NCI-H2029 treated with DMSO at 0.1 percent for 48 hours (cell line): ENCODE results near the gene NBL1.
A peak's percentile ranks its signal among the peaks of the same experiment; 100 is the strongest.

ENCODE experiments used
- DNase-seq: peaks from one replicate; lab custom pipeline; 2025; lab: John Stamatoyannopoulos, UW

Gene NBL1

DNA sequence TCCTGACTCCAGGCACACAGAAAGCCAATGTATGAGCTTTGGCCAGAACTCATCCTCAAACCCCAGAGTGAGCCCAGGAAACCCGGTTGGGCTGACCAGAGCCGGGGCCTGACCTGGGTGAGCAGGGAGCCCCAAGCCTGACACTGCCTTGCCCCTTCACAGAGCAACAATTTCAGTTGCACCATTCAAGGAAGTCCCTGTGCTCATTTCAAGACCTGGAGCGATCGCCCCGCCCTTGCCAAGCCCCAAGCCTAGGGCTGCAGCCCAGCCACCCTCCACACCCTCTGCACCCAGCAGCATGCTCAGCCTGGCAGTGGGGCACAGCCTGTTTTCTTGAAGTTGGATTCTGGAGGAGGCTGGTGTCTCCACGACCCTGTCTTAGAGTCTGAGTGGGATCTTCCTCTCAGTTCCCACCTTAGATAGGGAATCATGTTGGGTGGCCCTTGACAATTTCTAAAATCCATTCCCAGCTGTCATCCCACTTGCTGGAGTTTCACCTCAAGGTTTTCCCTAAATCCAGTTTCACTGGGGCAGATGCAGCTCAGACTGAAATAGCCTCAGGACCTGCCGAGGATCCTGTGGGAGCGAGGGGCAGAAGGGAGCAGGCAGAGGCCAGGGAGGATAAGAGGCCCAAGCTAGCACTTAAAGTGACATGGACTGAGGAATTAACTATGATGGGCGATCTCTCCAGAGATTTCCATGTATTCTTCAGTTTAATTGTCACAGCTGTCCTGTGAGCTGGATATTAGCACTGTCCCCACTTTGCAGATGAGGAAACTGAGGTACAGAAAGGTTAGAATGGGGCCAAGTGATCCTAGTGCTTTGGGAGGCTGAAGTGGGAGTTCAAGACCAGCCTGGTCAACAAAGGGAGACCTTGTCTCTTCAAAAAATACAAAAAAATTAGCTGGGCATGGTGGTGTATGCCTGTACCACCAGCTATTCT lies 2.5 kb downstream of the NBL1 start:
- no peak for DNase-seq

DNA sequence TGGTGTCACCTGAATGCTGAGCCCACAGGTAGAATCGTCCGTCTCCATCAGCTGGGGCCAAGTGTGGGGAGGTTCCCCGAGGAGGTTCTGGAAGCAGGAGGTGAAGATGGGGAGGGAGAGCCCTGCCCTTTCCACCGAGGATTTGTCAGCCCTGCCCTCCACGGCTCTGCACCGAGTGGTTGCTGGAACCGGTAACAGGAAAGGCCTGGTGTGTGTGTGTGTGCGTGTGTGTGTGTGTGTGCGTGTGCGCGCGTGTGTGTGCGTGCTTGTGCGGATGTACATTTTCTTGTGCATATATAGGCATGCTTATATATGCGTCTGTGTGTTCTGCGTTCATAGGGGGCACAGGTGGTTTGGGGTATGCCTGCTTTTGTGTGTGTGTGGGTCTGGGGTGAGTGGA lies 3.5 kb downstream of the NBL1 start:
- no peak for DNase-seq

DNA sequence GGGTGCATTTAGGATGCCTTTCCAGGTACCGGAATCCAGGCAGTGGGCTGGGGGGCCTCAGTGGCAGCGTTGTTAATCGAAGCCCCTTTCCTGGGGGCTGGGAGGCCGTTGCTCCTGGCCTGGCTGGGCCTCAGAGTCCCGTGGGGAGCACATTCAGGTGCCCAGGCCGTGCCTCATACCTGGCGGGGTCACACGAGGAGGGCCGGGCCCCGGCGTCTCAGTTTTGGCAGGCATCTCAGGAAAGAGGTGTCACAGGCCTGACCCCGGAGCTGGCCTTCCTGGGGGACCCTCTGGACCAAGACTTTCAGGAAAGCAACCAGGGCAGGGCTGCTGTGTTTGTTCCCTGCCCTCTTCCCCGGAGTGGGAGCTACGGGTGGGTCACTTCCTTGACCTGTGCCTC lies 4.1 kb downstream of the NBL1 start:
- DNase-seq: no peak

DNA sequence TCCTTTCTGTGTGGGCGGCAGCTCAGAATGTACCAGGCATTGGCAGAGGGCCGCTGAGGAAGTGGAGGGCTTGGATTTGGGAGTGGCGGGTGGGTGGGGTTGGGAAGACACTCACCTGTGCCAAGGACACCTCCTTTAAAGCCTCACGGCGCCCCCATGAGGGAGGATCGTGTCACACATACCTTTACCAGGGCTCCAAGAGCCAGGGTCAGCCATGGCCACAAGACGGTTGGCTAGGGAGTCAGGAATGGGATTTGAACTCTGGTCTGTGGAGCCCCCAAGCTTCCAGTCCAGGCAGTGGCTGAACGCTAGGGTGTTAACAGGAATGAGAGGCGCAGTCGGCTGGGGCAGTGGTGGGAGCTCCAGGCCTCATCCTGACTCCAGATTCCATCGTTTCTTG lies 4.6 kb downstream of the NBL1 start:
- DNase-seq: no peak

DNA sequence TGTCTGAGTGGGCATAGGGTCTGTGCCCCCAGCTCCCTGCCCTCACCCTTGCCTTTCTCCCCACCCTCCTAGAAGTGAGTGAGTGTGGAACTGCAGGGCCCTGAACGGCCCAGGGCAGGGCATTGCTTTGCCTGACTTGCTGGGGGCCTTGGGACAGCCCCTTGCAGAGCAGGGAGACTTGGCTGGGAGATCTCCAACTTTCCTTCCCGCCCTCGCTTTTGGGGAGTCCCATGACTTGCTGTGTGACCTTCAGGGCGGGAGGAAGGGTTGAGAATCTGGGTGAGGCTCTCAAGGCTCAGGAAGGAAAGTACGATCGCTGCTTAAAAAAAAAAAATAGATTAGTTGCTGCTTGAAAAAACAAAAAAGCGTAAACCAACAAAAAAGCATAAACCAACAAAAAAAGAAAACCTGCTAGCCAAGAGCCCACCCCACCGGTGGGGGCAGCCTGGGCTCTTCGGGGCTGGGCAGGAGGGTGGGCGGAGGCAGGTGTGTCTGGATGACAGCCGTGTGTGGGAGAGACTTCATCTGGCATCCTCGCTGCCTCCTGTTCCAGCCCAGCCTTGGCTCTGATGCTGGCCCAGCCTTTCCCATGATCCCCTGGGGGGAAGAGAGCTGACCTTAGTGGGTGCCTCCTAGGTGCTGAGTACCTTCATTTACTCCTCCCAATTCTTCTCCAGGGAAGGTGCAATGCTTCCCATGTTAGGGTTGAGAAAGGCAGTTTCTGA lies 6.5 kb downstream of the NBL1 start:
- DNase-seq: no peak

DNA sequence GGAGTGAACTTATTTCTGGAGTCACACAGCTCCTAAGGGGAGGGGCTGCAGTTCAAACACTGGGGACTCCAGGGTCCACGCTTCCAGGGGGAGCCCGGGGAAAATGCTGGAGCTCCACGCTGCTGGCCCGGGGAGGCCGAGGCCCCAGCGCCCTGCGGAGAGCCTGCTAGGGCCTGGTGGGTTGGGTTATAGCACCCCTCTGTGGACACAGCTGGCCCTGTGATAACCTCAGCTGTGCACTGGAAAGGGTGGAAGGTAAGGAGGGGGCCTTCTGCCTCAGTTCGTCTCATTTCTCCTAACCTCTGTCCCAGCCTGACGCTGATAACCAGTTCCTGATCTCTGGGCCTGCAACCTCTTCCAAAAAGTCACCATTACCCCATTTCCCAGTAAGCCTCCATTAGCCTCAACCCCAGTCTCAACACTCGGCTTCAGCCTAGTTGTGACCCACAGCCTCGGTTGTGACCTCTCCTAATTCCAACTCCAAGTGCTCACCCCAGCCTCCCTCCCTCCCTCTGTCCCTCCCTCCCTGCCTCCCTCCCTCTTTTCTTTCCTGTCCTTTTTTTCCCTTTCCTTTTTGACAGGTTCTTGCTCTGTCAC lies 7.1 kb downstream of the NBL1 start:
- no peak for DNase-seq

DNA sequence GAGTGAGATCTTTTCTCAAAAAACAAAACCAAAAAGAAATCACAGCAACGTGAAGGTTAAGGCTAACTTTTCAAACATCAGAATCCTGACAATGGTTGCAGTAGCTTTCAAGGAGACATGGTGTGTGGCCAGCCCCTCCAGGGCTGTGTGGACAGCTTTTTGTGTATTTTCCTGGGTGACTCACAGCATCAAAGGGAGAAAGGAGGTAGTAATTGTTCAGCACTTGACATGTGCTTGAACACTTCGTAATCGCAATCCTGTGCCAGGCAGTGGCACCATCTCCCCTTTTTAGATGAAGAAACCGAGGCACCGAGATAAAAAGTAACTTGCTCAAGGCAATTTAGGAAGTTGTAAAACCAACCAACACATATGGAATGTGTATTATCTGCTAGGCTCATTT lies 10.3 kb downstream of the NBL1 start:
- no peak for DNase-seq

DNA sequence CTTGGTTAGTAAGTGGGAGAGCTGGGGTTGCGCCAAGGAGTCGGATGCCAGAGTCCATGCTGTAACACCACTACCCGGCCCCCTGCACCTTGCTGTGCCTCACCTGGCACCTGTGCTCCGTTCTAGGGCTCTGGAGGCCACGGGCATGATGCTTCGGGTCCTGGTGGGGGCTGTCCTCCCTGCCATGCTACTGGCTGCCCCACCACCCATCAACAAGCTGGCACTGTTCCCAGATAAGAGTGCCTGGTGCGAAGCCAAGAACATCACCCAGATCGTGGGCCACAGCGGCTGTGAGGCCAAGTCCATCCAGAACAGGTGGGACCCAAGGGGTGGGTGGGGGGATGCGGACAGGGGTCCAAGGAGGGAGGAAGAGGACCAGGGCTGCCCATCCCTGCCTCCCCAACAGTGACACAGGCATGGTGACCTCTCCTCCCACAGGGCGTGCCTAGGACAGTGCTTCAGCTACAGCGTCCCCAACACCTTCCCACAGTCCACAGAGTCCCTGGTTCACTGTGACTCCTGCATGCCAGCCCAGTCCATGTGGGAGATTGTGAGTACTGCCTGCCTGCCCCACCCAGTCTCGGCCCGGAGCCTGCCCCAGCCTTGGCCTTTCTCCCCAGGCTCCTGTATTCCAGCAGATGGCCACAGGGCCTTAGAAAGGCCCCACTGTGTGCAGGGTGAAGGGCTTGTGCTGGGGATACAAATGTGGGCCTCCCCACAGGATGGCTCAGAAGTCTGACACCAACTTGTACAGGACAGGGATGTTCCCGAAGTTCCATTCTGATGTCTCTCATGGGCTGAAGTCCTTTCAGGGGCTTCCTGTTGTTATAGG lies 11.0 kb downstream of the NBL1 start:
- DNase-seq: peak; percentile 43

DNA sequence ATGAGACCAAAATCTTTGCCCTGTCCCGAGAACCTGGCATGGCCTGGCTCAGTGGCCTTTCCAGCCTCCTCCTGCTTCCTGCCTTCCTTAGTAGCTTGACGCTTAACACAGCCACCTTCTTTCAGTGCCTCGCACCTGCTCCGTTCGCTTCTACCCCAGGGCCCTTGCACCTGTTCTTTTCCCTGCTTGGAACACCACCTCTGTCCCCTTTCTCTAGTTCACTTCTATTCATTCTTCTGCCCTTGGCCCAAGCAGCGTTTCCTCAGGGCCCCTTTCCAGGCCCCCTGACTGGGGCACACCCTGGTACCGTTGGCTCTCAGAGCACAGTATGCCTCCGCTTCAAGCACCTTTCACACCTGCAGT lies 11.6 kb downstream of the NBL1 start:
- DNase-seq: no peak

DNA sequence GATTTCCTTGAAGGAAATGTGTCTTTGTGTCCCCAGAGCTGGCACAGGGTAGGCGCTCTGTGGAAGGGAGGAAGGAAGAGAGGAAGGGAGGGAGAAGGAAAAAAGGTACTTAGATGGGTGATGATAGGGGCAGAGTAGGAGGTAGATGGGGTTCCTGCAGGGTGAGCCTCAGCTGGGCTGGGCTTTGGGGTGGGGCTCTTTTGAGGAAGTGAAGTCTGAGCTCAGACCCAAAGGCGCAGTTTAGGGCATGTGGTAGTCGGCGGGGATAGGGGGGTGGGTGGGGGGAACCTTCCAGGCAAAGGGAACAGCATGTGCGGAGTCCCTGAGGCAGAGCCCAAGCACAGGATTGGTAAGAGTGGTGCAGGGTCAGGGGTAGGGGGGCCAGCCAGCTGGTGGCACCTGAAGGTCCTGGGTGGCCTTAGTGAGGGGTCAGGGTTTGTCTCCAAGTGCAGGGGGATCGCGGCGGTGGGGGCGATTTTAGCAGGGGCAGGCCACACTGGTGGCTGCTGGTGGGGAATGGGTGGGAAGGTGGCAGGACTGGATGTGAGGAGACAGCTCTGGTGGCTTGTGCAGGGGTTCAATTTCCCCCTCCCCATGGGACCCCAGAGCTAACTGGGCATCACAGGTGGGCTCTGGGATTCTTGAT lies 12.1 kb downstream of the NBL1 start:
- no peak for DNase-seq

DNA sequence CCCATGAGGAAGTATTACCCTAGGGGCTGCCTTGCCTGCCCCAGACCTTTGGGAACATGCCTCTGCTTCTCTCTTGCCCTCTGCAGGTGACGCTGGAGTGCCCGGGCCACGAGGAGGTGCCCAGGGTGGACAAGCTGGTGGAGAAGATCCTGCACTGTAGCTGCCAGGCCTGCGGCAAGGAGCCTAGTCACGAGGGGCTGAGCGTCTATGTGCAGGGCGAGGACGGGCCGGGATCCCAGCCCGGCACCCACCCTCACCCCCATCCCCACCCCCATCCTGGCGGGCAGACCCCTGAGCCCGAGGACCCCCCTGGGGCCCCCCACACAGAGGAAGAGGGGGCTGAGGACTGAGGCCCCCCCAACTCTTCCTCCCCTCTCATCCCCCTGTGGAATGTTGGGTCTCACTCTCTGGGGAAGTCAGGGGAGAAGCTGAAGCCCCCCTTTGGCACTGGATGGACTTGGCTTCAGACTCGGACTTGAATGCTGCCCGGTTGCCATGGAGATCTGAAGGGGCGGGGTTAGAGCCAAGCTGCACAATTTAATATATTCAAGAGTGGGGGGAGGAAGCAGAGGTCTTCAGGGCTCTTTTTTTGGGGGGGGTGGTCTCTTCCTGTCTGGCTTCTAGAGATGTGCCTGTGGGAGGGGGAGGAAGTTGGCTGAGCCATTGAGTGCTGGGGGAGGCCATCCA lies 12.8 kb downstream of the NBL1 start:
- no peak for DNase-seq

DNA sequence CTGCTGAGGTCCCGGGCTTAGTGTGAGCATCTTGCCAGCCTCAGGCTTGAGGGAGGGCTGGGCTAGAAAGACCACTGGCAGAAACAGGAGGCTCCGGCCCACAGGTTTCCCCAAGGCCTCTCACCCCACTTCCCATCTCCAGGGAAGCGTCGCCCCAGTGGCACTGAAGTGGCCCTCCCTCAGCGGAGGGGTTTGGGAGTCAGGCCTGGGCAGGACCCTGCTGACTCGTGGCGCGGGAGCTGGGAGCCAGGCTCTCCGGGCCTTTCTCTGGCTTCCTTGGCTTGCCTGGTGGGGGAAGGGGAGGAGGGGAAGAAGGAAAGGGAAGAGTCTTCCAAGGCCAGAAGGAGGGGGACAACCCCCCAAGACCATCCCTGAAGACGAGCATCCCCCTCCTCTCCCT lies 13.4 kb downstream of the NBL1 start:
- no peak for DNase-seq

DNA sequence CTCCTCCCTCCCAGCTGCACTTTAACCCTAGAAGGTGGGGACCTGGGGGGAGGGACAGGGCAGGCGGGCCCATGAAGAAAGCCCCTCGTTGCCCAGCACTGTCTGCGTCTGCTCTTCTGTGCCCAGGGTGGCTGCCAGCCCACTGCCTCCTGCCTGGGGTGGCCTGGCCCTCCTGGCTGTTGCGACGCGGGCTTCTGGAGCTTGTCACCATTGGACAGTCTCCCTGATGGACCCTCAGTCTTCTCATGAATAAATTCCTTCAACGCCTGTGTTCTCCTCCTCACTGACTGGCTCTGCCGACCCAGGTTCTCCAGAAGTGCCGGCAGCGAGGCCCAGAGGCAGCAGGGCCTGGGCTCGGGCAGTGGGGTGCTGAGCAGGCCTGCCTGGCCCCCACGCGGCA lies 14.1 kb downstream of the NBL1 start:
- no peak for DNase-seq

DNA sequence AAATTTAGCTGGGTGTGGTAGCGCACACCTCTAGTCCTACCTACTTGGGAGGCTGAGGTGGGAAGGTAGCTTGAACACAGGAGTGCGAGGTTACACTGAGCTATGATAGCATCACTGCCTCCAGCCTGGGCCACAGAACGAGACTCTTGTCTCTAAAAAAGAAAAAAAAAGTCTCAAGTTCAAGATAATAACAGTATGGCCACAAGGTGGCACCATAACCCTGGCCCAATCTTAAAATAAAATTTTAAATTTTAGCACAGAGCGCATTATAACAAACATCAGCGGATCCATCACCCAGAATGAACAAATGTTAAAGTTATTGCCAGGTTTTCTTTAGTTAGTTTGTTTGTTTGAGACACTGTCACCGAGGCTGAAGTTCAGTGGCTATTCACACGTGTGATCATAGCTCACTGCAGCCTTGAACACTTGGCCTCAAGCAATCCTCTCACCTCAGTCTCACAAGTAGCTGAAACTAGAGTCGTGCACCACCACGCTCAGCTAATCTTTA lies 17.7 kb downstream of the NBL1 start:
- DNase-seq: no peak

DNA sequence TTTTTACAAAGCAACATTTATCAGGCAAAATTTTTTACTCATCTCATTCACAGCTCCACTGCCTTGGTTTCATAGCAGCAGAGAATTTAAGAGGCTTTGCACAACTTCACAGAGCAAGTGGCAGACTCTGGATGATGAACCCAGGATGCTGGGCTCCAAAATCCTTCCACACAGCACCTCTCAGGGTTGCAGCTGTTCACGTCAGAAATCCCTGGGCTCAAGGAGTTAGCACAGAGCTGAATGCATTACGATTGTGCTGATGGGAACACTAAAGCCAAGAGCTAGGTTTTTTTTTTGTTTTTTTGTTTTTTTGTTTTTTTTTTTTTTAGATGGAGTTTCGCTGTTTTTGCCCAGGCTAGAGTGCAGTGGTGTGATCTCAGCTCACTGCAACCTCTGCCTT lies 18.2 kb downstream of the NBL1 start:
- DNase-seq: no peak

DNA sequence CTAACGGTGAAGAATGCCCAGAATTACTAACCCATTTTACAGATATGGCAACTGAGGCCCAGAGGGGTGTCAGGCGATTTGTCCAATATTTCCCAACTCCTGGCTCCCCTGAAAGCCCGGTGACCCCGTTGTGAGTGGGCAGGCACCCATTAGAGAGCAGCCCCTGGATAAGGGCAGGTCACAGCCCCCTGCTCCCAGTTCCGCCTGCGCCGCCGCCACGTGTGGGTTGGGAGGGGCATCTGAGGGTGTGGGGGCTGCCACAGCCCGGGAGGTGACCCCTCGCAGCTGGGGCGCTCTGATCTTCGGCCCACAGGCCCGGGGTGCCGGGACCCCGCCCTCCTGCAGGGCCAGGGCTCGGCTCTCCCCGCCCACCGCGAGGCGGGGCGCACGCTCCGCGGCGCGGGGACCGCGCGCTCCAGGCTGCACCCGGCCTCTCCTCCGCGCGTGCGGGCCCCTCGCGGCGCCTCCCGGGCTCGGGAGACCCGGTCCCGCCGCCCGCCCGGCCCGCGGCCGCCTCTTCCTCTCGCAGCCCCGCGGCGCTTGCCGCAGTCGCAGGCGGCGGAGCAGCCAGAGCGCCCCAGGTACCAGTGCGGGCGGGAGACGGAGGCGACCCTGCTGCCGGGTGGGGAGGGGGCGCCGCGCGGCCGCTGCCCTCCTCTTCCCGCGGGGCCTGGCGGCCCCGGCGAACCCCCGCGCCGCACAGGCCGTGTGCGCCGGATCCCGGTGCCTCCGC lies 20.5 kb downstream of the NBL1 start, which contains the start of gene HTR6:
HTR6 (plus strand) TSS at position 423 of the 733 bp plus-strand sequence. CDS start 879 bp downstream, outside the sequence.
- no peak for DNase-seq

DNA sequence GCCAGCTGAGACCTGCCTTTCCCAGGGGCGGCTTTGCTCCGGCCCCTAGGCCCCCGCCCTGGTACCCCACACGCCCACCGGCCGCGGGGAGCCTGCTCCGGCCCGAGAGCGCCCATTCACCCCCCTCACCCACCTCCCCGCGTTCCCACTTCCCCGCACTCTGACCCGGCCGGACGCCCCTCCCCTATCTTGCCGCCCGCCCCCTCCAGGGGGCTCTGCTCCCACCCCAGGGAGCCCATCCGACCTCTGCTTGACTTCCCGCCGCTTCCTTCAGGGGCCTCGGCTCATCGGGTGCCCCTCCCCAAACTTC lies 21.0 kb downstream of the NBL1 start:
- no peak for DNase-seq

DNA sequence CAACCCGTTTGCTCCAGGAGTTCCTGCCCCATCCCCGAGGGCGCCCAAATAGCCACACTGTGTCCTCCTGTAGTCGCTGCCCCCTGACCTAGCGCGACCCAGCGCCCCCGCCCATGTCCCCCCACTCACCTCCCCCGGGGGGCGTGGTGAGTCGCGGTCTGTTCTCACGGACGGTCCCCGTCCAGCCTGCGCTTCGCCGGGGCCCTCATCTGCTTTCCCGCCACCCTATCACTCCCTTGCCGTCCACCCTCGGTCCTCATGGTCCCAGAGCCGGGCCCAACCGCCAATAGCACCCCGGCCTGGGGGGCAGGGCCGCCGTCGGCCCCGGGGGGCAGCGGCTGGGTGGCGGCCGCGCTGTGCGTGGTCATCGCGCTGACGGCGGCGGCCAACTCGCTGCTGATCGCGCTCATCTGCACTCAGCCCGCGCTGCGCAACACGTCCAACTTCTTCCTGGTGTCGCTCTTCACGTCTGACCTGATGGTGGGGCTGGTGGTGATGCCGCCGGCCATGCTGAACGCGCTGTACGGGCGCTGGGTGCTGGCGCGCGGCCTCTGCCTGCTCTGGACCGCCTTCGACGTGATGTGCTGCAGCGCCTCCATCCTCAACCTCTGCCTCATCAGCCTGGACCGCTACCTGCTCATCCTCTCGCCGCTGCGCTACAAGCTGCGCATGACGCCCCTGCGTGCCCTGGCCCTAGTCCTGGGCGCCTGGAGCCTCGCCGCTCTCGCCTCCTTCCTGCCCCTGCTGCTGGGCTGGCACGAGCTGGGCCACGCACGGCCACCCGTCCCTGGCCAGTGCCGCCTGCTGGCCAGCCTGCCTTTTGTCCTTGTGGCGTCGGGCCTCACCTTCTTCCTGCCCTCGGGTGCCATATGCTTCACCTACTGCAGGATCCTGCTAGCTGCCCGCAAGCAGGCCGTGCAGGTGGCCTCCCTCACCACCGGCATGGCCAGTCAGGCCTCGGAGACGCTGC lies 21.7 kb downstream of the NBL1 start:
- no peak for DNase-seq

DNA sequence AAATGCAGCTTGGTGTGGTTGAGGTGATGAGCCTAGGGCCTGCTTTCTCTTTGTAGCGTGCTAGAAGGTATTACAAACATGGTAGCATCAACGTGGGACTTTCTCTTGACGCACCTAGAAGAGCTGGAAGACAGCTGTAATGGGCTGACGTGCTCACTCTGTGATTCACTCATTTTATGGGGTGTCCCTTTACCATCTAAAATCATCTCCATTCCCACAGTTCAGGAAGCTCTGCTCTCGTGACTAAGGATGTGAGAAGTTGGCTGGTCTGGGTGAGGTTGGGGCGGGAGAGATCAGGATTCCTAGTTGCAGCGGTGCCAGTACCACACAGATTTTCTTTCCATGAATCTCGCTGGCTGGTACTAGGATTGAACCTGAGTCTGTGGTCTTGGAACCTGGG lies 24.8 kb downstream of the NBL1 start:
- DNase-seq: no peak
